Cortex of kidney (tissue), 1 donor: ENCODE data around the gene CHN2.
"Not testable (repeated sequence)": the region's sequence is repeated elsewhere in the genome, so short reads cannot be mapped to it uniquely, and the experiment has no call there.

Experiments used
- DNase-seq: peaks from one replicate; lab custom pipeline; 2025; lab: John Stamatoyannopoulos, UW

CHN2 gene

DNA sequence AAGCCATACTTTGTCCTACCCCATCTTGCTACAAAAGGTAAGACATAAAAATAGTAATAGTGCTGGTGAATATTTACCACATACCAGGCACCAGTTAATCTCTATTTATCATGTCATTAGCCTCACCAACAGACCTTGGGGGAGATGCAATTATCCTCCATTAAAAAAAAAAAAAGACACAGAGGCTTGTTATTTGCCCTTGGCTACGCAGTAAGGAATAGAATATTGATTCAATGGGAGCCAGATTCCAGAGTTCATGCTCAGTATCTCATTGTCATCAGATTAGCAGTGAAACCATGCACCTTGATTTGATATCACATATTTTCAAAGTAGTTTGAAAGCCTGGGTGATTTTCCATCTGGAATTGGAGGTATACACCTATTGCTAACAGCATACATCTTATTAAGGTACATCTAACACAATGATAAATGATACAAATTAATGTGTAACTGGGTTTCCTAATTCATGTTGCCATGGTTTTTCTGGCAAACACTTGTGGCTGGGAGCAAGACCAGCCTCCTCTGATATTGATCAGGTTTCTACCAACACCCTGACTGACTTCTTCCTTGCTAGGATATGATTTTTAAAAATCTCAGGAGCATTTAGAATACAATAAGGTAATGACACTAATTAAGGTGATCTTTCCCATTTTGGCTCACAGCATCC is 301.9 kb downstream of the CHN2 start:
- DNase-seq, result no peak

DNA sequence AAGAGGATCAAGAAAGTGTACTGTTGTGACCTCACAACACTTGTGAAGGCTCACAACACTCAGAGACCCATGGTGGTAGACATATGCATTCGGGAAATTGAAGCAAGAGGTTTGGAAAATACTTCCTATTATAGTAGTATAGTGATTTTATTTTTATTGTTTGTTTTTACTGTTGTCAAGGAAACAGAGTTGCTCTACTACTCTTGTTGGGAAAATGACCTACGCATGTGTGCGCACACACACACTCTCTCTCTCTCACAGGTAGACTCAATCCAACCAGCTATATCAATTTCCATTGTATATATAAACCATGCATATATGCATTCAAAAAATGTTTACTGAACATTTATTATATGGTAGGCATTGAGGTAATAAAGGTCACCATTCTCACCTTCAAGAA is 305.4 kb downstream of the CHN2 start:
- no peak for DNase-seq

DNA sequence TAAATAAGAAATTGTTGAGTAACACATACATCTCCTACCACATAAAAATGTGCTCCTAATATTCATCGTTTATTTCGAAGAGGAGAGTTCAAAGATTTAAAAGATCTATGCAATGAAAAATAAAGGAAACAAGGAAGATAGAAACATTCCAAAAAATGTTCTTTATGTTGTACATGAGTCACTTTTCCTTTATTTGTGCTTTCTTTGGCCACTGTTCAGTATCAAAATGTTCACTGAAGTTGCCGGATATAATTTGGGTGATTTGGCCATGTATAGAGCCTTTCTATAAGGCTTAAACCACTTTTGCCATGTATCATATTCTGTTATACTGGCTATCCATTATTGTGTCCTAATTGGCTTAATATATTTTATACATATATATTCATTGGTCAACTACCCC is 306.1 kb downstream of the CHN2 start:
- DNase-seq, result no peak

DNA sequence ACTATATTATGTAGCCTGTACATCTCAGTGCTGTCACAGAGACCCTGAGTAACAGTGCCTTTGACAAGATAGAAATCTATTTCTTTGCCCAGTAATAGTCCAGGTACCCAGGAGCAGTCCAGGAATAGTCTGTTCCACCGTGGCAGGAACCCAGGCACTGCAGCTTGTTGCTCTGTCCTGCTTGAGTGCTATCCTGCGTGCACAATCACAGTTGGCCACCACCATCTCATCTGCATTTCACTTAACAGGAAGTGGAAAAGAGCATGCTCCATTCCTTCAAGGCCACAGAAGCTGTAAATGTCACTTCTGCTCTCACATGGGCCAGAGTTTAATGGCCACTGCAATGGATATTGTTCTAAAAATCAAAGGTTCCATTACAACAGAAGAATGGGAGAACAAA is 307.6 kb downstream of the CHN2 start:
- no peak for DNase-seq

DNA sequence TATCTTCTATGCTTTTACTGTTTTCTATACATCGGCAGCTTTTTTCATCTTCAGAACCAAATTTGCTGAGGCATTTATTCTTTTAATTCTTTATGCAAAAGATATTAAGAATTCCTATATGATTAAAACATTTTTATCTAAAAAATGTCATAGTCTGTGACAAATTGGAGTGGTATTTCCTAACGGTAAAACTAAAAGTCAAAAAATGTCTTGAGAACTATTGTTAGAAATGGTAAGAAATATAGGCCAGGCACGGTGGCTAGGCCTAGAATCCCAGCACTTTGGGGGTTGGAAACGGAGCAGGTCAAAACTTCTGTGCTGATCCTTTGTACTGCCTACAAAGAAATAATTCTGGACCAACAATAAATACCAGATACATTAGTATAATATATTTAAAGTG is 311.4 kb downstream of the CHN2 start:
- no peak for DNase-seq

DNA sequence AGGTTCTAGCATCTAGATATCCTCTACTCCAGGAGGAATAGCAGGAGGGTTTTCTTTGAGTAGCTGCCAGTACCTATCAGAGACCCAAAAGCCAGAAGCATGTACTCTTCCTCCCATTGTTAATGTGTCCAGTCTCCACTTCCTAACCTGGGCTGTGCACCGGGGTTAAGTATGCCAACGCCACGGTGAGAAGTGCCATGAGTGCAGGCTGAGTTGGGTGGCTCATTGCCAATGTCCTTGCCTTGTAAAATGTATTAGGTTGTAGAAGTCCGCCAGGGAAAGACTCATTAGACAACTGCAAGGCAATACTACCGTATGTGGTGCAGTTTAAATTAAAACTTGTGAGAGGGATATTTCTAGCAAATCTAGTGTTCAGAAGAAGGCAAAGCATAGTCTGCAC is 314.0 kb downstream of the CHN2 start:
- no peak for DNase-seq

DNA sequence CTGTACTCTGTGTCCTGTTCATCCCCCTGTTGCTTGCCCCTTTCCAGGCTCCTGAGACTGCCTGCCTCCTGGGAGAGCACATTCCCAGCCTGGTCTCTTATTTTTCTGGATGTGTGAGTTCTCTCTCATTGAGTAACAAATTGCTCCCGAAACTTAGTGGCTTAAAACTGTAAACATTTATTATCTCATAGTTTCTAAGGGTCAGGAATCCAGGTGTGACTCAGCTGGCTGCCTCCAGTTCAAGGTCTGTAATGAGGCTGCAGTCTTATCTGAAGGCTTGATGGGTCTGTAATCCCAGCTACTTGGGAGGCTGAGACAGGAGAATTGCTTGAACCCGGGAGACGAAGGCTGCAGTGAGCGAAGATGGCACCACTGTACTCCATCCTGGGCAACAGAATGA is 315.5 kb downstream of the CHN2 start:
- DNase-seq, result no peak

DNA sequence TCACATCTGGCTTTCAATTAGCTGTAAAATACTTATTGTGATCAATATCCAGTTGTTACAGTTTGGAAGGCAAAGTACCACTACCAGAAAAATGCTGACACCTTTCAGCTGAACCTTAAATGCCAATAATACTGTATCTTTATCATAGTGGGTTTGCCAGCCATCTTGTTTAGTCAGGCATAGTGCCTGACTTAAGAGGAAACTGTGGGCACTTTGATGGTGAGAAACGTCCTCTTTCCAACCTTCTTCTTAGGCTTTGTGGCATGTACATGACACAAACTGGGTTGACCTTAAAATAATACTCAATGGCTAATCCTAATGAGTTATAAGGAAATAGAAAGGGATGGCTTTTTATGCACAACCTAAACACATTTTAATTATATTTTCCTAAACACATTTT is 316.8 kb downstream of the CHN2 start:
- DNase-seq, result no peak

DNA sequence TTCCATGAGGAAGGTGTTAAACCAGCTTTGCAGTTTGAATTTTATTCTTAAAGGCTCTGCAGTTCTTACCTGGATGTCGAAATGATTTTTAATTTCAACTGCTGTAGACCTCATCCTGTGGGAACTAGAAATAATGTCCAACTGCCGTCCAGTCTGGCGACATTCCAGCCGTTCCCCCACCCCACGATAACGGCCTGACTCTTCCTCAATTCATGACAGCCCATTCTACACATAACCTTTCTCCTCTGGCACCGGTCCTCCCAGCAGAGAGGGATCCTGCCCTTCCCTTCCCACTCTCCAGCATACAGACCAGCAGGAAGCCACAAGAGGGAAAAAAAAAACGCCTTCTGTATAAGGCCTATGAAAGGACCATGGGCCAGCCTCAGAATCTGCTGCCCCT is 317.3 kb downstream of the CHN2 start:
- no peak for DNase-seq

DNA sequence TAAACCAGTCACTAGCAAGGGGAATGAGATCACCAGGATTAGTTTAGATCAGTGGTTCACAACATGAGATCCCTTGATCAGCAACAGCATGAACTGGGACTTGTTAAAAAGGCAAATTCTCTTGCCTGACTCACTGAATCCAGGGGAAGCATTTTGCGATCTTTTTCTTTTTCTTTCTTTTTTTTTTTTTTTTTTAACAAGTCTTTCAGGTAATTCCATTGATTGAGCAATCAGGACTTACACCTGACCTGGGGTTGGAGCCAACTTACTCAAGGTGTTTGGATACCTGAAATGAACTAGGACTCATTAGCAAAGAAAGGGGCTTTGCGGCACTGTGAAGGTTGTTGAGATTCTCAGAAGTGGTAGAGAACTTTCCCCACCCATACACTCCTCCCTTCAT is 321.9 kb downstream of the CHN2 start:
- no peak for DNase-seq

DNA sequence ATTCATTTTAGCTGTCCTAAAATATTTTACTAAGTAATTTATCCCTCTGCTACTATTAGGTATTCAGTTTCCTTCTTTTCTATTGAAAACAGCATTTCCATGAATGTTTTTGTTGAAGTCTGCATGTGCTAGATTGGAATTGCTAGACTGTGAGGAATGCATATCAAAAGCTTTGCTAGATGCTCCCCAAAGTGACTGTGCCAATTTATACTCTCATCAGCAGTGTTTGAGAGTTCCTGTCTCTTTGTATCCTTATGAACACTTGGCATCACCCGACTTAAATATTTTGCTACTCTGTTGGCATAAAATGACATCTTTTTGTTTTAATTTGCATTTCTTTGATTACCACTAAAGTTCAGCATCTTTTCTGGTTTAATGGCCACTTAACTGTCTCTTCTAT is 324.0 kb downstream of the CHN2 start:
- no peak for DNase-seq

DNA sequence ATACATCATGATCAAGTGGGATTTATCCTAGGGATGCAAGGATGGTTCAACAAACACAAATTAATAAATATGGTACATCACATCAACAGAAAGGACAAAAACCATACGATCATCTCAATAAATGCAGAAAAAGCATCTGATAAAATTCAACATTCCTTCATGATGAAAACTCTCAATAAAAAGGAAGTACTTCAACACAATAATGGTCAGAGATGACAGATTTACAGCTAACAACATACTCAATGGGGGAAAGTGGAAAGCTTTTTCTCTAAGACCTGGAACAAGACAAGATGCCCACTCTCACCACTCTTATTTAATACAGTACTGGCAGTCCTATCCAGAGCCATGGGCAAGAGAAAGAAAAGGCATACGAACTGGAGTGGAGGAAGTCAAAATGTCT is 329.2 kb downstream of the CHN2 start:
- no peak for DNase-seq

DNA sequence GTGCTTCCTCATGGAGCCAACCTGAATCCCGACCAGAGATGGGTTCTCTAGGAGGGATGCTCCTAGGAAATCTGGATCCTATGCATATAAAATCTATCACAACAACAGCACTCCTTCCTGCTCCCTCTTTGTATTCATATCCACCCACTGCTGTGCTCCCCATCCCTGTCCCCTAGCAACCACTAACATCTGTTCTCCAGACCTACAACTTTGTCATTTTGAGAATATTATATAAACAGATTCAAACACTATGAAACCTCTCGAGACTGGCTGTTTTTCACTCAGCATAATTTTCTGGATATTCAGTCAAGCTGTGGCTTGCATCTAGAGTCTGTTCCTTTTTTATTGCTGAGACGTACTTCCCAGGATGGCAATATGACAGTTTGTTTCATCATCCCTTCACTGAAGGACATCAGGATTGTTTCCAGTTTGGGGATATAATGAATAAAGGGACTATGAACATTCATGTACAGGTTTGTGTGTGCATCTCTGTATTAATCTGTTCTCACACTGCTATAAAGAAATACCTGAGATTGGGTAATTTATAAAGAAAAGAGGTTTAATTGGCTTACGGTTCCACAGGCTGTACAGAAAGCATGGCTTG is 333.0 kb downstream of the CHN2 start:
- no peak for DNase-seq

DNA sequence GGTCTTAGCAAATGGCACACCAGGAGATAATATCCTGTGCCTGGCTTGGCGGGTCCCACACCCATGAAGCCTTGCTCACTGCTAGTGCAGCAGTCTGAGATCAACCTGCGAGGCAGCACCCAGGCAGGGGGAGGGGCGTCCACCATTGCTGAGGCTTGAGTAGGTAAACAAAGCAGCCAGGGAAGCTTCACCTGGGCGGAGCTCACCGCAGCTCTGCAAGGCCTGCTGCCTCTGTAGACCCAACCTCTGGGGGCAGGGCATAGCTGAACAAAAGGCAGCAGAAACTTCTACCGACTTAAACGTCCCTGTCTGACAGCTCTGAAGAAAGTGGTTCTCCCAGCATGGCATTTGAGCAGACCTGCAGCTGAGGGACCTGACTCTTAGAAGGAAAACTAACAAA is 334.0 kb downstream of the CHN2 start:
- DNase-seq, result not testable (repeated sequence)
